Fibroblast of lung (primary cell): ENCODE data around the gene MORN3. TPM values are rescaled to one million over a fixed set of nuclear protein-coding genes. Genes with fewer than 3 reads are reported as not detected.
A peak's percentile ranks its signal among the peaks of the same experiment; 100 is the strongest.

Source experiments
- DNase-seq, 2 donors: peaks; one replicate each; pipeline versions ENCODE4 v3.0.0 to v3.0.0-alpha.2; 2010; ENCODE audit warnings: low read depth in 2 of 2
- H2AFZ ChIP-seq: 2 replicates; pipeline ENCODE4 v1.5.1; 2012; ENCODE audit warnings: low read length, control low read depth, inconsistent platforms
- H3K27ac ChIP-seq: 2 replicates; pipeline ENCODE4 v1.5.1; 2011; ENCODE audit warnings: low read length, control low read depth; ENCODE audit not compliant: insufficient read depth
- H3K27me3 ChIP-seq: 2 replicates; pipeline ENCODE4 v1.5.1; 2011; ENCODE audit warnings: mild to moderate bottlenecking, low read length; ENCODE audit not compliant: control insufficient read depth, insufficient read depth
- H3K36me3 ChIP-seq: 2 replicates; pipeline ENCODE4 v1.5.1; 2011; ENCODE audit warnings: low read length; ENCODE audit not compliant: control insufficient read depth, insufficient read depth
- H3K4me1 ChIP-seq: 2 replicates; pipeline ENCODE4 v1.5.1; 2011; ENCODE audit warnings: low read length; ENCODE audit not compliant: control insufficient read depth, insufficient read depth; ENCODE audit errors: extremely low read depth
- H3K4me2 ChIP-seq: 2 replicates; pipeline ENCODE4 v1.5.1; 2011; ENCODE audit warnings: low read length, control low read depth; ENCODE audit not compliant: insufficient read depth; ENCODE audit errors: extremely low read depth
- H3K4me3 ChIP-seq, 4 experiments: fragments of 200-600 bp in 1 of 4; sonication (generic) in 1 of 4; replicated peaks in 1 of 4; 2 replicates each; pipeline ENCODE4 v1.5.1; 2011 to 2016; ENCODE audit warnings: low read length in 4 of 4, low read depth in 3 of 4, mild to moderate bottlenecking in 3 of 4, control low read depth in 2 of 4, inconsistent platforms in 1 of 4, mixed read lengths in 1 of 4; ENCODE audit not compliant: insufficient read depth in 1 of 4; ENCODE audit errors: control extremely low read depth in 1 of 4
- H3K79me2 ChIP-seq: 2 replicates; pipeline ENCODE4 v1.5.1; 2012; ENCODE audit warnings: mild to moderate bottlenecking, low read length, inconsistent platforms; ENCODE audit not compliant: control insufficient read depth, insufficient read depth
- H3K9ac ChIP-seq: 2 replicates; pipeline ENCODE4 v1.5.1; 2011; ENCODE audit warnings: mild to moderate bottlenecking, low read length, control low read depth; ENCODE audit not compliant: insufficient read depth
- H3K9me3 ChIP-seq: 2 replicates; pipeline ENCODE4 v1.5.1; 2012; ENCODE audit warnings: low read depth, low read length; ENCODE audit not compliant: control insufficient read depth, insufficient read depth
- H4K20me1 ChIP-seq: 2 replicates; pipeline ENCODE4 v1.5.1; 2011; ENCODE audit warnings: low read length; ENCODE audit not compliant: control insufficient read depth, insufficient read depth; ENCODE audit errors: extremely low read depth
- EZH2 ChIP-seq: IDR thresholded peaks from 2 replicates; pipeline ENCODE4 v1.5.1; 2012; ENCODE audit warnings: low read length, control low read depth, mild to moderate bottlenecking; ENCODE audit errors: missing control alignments
- polyA plus RNA-seq, 2 donors: library from polyadenylated mRNA; depleted of rRNA in 1 of 2; stranded (reverse) in 1 of 2; unstranded in 1 of 2; fragments of >200 nt; gene quantifications; 2 replicates each; pipeline ENCODE4 v1.2.1, GENCODE V29; 2011 to 2012; ENCODE audit warnings: missing spikeins in 1 of 2
- total RNA-seq: library from RNA; depleted of rRNA; stranded (reverse); fragments of >200 nt; gene quantifications from 2 replicates; pipeline ENCODE4 v1.2.1, GENCODE V29; 2014
- TF ChIP-seq, protein P1 (sequence below), 2 donors: IDR thresholded peaks in 1 of 2; conservative IDR thresholded peaks in 1 of 2; 1 replicate in 1 of 2; 2 replicates in 1 of 2; pipeline ENCODE4 v1.5.1; 2011 to 2012; ENCODE audit warnings: low read length in 2 of 2, control low read depth in 1 of 2, inconsistent platforms in 1 of 2, low read depth in 1 of 2, mild to moderate bottlenecking in 1 of 2

The MORN3 gene
- total and polyA plus RNA-seq, 2 donors (not counting 1 experiment from before 2014, with no cell fraction given) = 0.61 to 0.83 TPM

DNA sequence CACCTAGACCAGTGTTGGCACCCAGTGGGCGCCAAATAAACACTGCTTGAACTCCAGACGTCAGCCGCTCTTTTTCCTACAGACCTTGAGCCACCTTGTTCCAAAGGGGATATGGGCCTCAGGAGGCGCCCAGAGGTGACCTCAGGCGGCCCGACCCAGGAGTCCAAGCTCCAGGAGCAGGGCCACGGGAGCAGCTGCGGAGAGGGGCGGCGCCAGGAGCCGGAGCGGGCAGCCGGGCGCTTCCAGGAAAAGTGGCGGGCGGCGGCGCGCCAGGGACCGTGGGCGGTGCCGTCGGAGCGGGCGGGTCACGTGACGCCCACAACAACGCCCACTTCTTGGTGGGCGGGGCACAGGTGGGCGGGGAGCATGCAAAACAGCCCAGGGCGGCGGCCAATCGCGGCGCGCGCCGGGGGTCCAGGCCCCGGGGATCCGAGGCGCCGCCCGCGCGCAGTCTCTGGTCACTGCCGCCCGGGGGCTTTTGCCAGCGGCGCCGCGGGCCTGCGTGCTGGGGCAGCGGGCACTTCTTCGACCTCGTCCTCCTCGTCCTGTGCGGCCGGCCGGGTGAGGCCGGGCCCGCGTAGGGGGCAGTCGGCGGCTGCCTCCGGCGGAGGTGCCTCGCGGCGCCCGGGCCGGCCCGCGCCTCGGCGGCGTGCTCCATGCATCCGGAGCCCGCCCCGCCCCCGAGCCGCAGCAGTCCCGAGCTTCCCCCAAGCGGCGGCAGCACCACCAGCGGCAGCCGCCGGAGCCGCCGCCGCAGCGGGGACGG, 43.2 kb downstream of the MORN3 start, which contains the start of gene ORAI1:
Gene ORAI1 (plus strand): TSS at position 444 of the 766 bp plus-strand sequence.
- Histone ChIP-seq H3K9me3 (no peaks in the 10 kb centered on the region), H3K79me2 (peaks cover 29% of the 10 kb centered on the region), H3K27me3 (no peaks in the 10 kb centered on the region), H4K20me1 (no peaks in the 10 kb centered on the region), H3K4me3 (peak within 1 kb of the TSS; percentile 50 to 82 (median 70)), H3K9ac (peak within 1 kb of the TSS; percentile 74), H3K4me2 (peak within 1 kb of the TSS; percentile 88), H3K36me3 (no peaks in the 10 kb centered on the region), H3K4me1 (peaks cover 14% of the 10 kb centered on the region), H2AFZ (peak within 1 kb of the TSS; percentile 87), H3K27ac (peak within 1 kb of the TSS; percentile 72)
- peak; percentile 92 for DNase-seq
- no peak for TF ChIP-seq EZH2
- TF ChIP-seq, protein P1, sequence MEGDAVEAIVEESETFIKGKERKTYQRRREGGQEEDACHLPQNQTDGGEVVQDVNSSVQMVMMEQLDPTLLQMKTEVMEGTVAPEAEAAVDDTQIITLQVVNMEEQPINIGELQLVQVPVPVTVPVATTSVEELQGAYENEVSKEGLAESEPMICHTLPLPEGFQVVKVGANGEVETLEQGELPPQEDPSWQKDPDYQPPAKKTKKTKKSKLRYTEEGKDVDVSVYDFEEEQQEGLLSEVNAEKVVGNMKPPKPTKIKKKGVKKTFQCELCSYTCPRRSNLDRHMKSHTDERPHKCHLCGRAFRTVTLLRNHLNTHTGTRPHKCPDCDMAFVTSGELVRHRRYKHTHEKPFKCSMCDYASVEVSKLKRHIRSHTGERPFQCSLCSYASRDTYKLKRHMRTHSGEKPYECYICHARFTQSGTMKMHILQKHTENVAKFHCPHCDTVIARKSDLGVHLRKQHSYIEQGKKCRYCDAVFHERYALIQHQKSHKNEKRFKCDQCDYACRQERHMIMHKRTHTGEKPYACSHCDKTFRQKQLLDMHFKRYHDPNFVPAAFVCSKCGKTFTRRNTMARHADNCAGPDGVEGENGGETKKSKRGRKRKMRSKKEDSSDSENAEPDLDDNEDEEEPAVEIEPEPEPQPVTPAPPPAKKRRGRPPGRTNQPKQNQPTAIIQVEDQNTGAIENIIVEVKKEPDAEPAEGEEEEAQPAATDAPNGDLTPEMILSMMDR (conservative IDR thresholded peaks at IDR 0.05 in 1 of 2, IDR thresholded peaks at IDR 0.05 in 1 of 2; ENCODE audit: low read depth in 1 of 2, low read length in 2 of 2) = no peak

DNA sequence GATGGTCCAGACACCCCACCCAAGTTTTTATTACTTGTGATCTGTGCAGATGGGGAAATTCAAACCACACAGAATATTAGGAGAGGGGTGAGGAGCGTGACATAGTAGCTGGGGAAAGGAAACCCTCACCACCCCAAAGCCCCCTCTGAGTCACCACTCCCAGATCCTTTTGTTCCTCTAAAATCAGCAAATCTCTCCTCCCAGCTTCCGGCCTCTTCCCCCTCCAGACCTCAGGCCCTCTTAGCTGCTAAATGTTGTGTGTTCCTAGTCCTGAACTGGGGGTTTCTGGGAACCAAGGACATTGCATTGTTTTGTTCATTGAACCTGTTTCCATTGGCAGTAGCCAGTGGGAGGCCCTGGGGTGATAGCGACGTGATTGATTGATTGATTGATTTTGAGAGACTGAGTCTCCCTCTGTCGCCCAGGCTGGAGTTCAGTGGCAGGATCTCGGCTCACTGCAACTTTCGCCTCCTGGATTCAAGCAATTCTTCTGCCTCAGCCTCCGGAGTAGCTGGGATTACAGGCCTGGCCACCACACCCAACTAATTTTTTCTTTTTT, 49.0 kb downstream of the MORN3 start:
- no peaks in the 10 kb centered on the region for H3K36me3 ChIP-seq
- no peak overlapping the region for H3K27ac ChIP-seq
- no peak for DNase-seq
- no peak overlapping the region for H3K9ac ChIP-seq
- no peak overlapping the region for H3K4me3 ChIP-seq
- H3K4me1 ChIP-seq = peaks cover 3% of the 10 kb centered on the region
- no peaks in the 10 kb centered on the region for H3K79me2 ChIP-seq
- H2AFZ ChIP-seq = no peak overlapping the region
- H3K4me2 ChIP-seq = no peak overlapping the region
- H3K9me3 ChIP-seq = no peaks in the 10 kb centered on the region
- TF ChIP-seq, protein P1 (conservative IDR thresholded peaks at IDR 0.05 in 1 of 2, IDR thresholded peaks at IDR 0.05 in 1 of 2; ENCODE audit: low read depth in 1 of 2, low read length in 2 of 2) = no peak
- TF ChIP-seq EZH2 = no peak
- H4K20me1 ChIP-seq = no peaks in the 10 kb centered on the region
- no peaks in the 10 kb centered on the region for H3K27me3 ChIP-seq

GRCh38 chr12:121618659-121619233, 50.7 kb downstream of the MORN3 start:
- Histone ChIP-seq H3K36me3 (no peaks in the 10 kb centered on the region), H3K27ac (no peak overlapping the region), H3K4me2 (no peak overlapping the region), H3K4me3 (no peak overlapping the region), H3K4me1 (no peaks in the 10 kb centered on the region), H2AFZ (no peak overlapping the region), H4K20me1 (no peaks in the 10 kb centered on the region), H3K9ac (no peak overlapping the region), H3K27me3 (no peaks in the 10 kb centered on the region), H3K9me3 (no peaks in the 10 kb centered on the region), H3K79me2 (no peaks in the 10 kb centered on the region)
- DNase-seq = no peak
- TF ChIP-seq, protein P1 (conservative IDR thresholded peaks at IDR 0.05 in 1 of 2, IDR thresholded peaks at IDR 0.05 in 1 of 2; ENCODE audit: low read depth in 1 of 2, low read length in 2 of 2) = no peak
- TF ChIP-seq EZH2 = no peak
